GM15510 (cell line): ENCODE measurements around the gene RNF146.

Experiments
- POLR2A ChIP-seq: IDR thresholded peaks from 3 replicates; pipeline ENCODE4 v1.6.1; 2011; ENCODE audit warnings: borderline replicate concordance; ENCODE audit not compliant: insufficient read length; ENCODE audit errors: extremely low read depth

Gene RNF146

GRCh38 chr6:127266178-127266891 lies at the start of gene RNF146:
TSS of gene RNF146 (plus strand) at chr6:127266864. CDS start at chr6:127280339, 13,475 bp downstream.
- TF ChIP-seq POLR2A = peak; percentile 84

- no peak for TF ChIP-seq POLR2A
These were observed 46.8 kb upstream of the RNF146 start for GRCh38 chr6:127219869-127220268.

GRCh38 chr6:127221201-127221600 lies 45.5 kb upstream of the RNF146 start:
- TF ChIP-seq POLR2A = no peak

GRCh38 chr6:127222418-127222817 lies 44.2 kb upstream of the RNF146 start:
- no peak for TF ChIP-seq POLR2A

- no peak for TF ChIP-seq POLR2A
These were observed 41.2 kb upstream of the RNF146 start for GRCh38 chr6:127225497-127225896.

- no peak for TF ChIP-seq POLR2A
These were observed 23.2 kb upstream of the RNF146 start for GRCh38 chr6:127243501-127243900.

GRCh38 chr6:127247114-127248096 lies 19.3 kb upstream of the RNF146 start:
- no peak for TF ChIP-seq POLR2A

- TF ChIP-seq POLR2A = no peak
These were observed 17.0 kb upstream of the RNF146 start for GRCh38 chr6:127249621-127250020.

GRCh38 chr6:127255286-127255685 lies 11.4 kb upstream of the RNF146 start:
- TF ChIP-seq POLR2A = no peak

- no peak for TF ChIP-seq POLR2A
These were observed 3.8 kb upstream of the RNF146 start for GRCh38 chr6:127262896-127263295.

- TF ChIP-seq POLR2A = no peak
These were observed 3.2 kb upstream of the RNF146 start for GRCh38 chr6:127263481-127263880.

- no peak for TF ChIP-seq POLR2A
These were observed 405 bp downstream of the RNF146 start for GRCh38 chr6:127266892-127267645.

GRCh38 chr6:127267646-127268625 lies 1.3 kb downstream of the RNF146 start:
- TF ChIP-seq POLR2A = no peak

- no peak for TF ChIP-seq POLR2A
These were observed 5.9 kb downstream of the RNF146 start for GRCh38 chr6:127272576-127272975.
